Activated CD4-positive, alpha-beta T cell treated with anti-CD3 and anti-CD28 coated beads, Interleukin-2, amount 50 U/mL, for 16 hours (primary cell): ENCODE results near the gene TRIM24.
A peak's percentile ranks its signal among the peaks of the same experiment; 100 is the strongest.

Experiments used
- DNase-seq: peaks from one replicate; pipeline ENCODE4 v3.0.0-alpha.2; 2020

The TRIM24 gene

GRCh38 chr7:138584283-138584682 lies 124.2 kb downstream of the TRIM24 start:
- DNase-seq, result no peak

DNA sequence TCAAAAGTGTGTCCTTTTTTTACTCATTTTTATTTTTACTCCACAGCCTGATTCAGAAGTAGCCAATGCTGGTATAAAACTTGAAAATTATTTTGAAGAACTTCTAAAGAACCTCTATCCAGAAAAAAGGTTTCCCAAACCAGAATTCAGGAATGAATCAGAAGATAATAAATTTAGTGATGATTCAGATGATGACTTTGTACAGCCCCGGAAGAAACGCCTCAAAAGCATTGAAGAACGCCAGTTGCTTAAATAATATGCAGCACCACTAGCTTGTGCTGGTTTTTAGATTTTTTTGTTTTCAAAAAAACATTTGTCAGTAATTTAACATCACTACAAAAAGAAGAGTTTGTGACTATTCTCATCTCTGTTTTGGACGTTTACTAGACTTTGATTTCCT lies 124.6 kb downstream of the TRIM24 start:
- DNase-seq, result no peak

- no peak for DNase-seq
These were observed 125.4 kb downstream of the TRIM24 start for GRCh38 chr7:138585283-138585993.

- DNase-seq, result no peak
These were observed 127.4 kb downstream of the TRIM24 start for GRCh38 chr7:138587485-138587884.

- no peak for DNase-seq
These were observed 128.9 kb downstream of the TRIM24 start for GRCh38 chr7:138588986-138589385.

GRCh38 chr7:138590154-138590553 lies 130.1 kb downstream of the TRIM24 start:
- no peak for DNase-seq

- DNase-seq, result no peak
These were observed 135.4 kb downstream of the TRIM24 start for GRCh38 chr7:138595454-138595853.

DNA sequence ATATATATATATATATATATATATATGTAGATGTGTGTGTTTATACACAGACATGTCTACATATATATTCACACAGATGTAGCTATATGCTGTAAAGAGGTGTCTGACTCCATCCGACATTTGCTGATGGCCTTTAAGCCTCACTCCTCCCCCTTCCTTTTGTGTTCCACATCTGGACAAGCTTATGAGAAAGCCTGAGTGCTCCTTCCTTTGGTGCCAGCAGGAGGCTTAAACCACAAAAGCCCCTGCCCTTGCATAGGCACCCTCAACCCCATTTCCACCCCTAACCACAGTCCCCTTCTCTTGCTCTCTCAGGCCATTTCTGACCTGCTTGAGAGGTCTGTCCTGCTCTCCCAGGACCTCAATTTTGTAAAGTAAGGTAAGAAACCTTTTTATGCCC lies 142.4 kb downstream of the TRIM24 start:
- DNase-seq, result no peak

- no peak for DNase-seq
These were observed 143.7 kb downstream of the TRIM24 start for GRCh38 chr7:138603549-138604318.

DNA sequence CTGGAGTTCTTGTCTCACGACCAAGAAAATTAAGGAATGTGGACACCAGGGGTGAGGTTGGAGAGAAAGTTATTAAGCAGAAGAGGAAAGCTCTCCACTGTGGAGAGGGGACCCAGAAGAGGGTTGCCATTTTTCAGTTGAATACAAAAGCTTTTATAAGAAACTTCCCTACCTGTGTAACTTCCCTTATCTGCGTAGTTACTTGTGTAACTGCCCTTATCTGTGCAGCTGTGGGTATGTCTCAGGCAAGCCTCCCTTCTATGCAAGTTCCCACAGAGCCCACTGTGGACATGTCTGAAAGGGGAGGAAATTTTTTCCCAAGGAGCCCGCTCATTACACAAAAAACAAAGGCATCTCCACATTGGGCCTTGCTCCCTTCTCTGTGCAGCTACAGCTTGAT lies 146.2 kb downstream of the TRIM24 start:
- DNase-seq, result no peak

DNA sequence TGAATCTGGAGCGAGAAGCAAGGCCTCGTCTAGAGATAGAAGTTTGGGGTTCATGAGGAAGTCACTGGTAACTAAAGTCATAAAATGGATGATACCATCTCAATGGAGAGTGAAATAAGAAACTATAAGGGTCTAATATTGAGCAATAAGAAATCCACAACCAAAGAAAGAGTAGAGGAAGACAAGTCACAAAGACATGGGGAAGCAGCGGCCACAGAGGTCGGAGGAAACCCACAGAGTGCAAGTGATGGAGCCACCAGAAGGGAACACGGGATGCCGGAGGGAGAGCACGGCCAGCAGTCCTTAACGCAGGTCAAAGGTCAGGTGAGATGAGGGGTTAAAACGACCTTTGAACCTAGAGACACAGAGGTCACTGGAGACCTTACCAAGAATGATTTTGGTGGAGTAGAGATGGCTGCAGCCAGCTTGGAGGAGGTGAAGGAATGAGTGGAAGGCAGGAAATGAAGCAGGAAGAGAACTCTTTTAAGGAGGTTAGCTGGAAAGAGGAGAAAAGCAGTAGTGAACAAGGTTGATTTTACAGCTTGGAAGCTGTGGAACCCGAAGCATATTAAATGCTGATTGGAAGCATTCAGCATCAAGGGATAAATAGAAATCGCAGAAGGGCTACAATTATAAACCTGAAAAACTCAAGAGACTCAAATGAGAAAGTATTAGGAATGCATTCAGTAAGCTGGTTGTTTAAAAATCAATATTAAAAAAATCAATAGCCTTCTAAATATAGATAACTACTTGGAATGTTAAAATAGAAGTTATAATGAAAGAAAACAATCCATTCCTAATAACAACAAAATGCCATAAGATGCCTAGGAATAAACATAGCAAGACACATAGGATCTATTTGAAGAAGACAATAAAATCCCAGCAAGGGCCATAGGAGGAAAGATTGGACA lies 147.4 kb downstream of the TRIM24 start:
- no peak for DNase-seq

DNA sequence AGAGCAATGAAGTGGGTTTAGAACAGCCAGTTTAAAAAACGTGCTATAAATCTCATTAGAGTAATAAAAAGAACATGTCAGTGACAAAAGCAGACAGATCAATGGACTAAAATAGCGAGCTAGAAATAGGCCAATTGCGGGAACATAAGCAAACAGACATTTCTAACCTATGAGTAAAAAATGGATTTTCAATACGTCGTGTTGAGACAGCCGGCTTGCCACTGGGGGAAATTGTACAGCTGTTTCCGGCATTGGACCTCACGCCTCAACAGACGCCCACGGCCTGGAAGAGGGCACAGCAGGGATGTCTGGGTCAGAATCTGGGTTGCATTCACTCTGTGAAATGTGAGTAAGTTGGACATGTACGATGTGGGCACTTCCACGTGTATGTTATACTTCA lies 148.2 kb downstream of the TRIM24 start:
- DNase-seq, result peak; percentile 64

- no peak for DNase-seq
These were observed 150.7 kb downstream of the TRIM24 start for GRCh38 chr7:138610671-138611170.

GRCh38 chr7:138613630-138614029 lies 153.6 kb downstream of the TRIM24 start:
- DNase-seq, result no peak

DNA sequence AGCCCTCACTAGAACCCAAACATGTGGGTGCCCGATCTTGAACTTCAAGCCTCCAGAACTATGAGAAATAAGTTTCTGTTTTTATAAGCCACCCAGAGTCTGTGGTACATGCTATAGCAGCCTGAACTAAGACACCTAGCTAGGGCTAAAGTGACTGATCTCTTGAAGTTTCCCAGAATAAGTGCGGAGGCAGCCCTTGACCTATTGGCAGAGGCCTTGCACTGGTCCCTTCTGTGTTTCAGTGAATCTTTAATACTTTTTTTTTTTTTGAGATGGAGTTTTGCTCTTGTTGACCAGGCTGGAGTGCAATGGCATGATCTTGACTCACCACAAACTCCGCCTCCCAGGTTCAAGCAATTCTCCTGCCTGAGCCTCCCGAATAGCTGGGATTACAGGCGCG lies 156.0 kb downstream of the TRIM24 start:
- no peak for DNase-seq

- no peak for DNase-seq
These were observed 158.4 kb downstream of the TRIM24 start for GRCh38 chr7:138618506-138618905.

- DNase-seq, result no peak
These were observed 158.9 kb downstream of the TRIM24 start for GRCh38 chr7:138618933-138619332.

DNA sequence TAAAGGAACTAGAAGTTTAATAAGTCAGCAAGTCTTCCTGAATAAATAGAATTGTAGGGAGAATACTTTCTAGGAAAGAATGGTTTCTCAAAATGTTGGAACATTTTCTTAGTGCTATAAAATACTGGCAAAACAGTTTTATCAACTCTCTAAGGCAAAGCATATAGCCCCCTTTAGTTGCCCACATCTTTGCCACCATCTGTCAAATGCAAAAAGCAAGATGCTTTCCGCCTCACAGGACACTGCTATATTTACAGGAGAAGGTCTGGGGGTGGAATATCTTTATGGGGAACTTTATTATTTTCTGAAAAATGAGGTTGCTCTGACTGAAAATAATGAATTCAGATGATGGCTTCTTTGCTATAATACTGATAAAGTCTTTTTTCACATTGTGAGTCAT lies 162.8 kb downstream of the TRIM24 start:
- DNase-seq, result no peak

- peak; percentile 38 for DNase-seq
These were observed 165.2 kb downstream of the TRIM24 start for GRCh38 chr7:138625084-138625848.

- peak; percentile 14 for DNase-seq
These were observed 165.8 kb downstream of the TRIM24 start for GRCh38 chr7:138625849-138626230.

DNA sequence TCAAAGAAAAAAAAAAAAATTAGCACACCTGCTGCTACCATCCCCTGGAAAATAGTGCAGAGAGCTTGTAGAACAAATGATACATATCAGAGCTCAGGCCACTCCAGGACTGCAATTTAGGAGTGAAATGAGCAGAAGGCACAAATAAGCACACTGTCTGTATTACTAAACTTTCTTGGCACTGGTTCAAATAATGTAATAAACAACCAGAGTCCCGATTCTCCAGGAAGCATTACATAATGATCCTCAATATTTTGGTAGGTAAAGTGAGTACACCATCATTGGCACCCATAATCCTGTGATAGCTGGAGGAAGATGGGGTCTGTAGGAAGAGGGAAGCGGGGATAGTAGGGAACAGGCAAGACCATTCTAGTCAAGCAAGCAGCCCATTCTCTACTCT lies 166.8 kb downstream of the TRIM24 start:
- DNase-seq, result no peak

DNA sequence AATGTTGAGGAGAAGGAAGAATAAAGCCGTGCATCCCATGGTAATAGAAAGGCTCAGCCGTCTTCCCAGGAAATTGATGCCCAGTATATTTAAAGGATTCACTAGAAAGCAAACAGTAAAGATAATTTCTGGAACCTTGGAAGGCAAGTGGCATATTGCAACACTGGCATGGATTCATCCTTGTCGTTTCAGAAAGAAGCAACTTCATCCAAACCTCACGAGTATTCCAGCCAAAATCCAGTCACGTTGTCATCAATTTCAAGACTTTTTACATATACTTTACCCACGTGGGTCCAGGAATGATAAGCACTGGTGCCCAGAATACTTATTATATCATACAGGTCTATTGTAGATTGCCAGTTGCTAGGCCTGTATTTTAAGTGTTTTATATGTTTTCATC lies 167.3 kb downstream of the TRIM24 start:
- no peak for DNase-seq
